Lung (tissue), 16 donors: ENCODE results near the gene OR5K2. TPM values are rescaled to one million over a fixed set of nuclear protein-coding genes. Genes with fewer than 3 reads are reported as not detected.

Experiments
- ATAC-seq: fragments of 200-7000 bp; cut with Tn5 transposase; one replicate; pipeline ENCODE4 v1.9.1; 2020; ENCODE audit warnings: moderate number of reproducible peaks; ENCODE audit not compliant: insufficient read depth, low FRiP score
- DNase-seq, 3 donors: peaks; one replicate each; pipeline ENCODE4 v3.0.0-alpha.2; 2013 to 2017
- H3K27ac ChIP-seq, 2 donors: one replicate each; pipeline ENCODE4 v1.5.1; 2013; ENCODE audit warnings: mild to moderate bottlenecking in 2 of 2, moderate library complexity in 2 of 2, control low read depth in 1 of 2, inconsistent platforms in 1 of 2, low read depth in 1 of 2, low read length in 1 of 2
- H3K27me3 ChIP-seq, 3 donors: one replicate each; pipeline ENCODE4 v1.5.1; 2013; ENCODE audit warnings: low read length in 2 of 3; ENCODE audit not compliant: control insufficient read depth in 3 of 3, insufficient read depth in 3 of 3
- H3K36me3 ChIP-seq, 4 donors: one replicate each; pipeline ENCODE4 v1.5.1; 2013; ENCODE audit warnings: low read length in 4 of 4, mild to moderate bottlenecking in 1 of 4, moderate library complexity in 1 of 4; ENCODE audit not compliant: control insufficient read depth in 4 of 4, insufficient read depth in 4 of 4
- H3K4me1 ChIP-seq, 5 donors: one replicate each; pipeline ENCODE4 v1.5.1; 2013; ENCODE audit warnings: low read length in 5 of 5, mild to moderate bottlenecking in 2 of 5, moderate library complexity in 1 of 5; ENCODE audit not compliant: control insufficient read depth in 5 of 5, insufficient read depth in 5 of 5
- H3K4me3 ChIP-seq: one replicate; pipeline ENCODE4 v1.5.1; 2013; ENCODE audit warnings: mild to moderate bottlenecking, control low read depth, moderate library complexity
- H3K9ac ChIP-seq, 2 donors: one replicate each; pipeline ENCODE4 v1.5.1; 2013; ENCODE audit warnings: low read length in 2 of 2, control low read depth in 1 of 2; ENCODE audit not compliant: insufficient read depth in 1 of 2
- H3K9me3 ChIP-seq, 4 donors: one replicate each; pipeline ENCODE4 v1.5.1; 2013; ENCODE audit warnings: low read length in 3 of 4, mild to moderate bottlenecking in 1 of 4, moderate library complexity in 1 of 4; ENCODE audit not compliant: control insufficient read depth in 4 of 4, insufficient read depth in 3 of 4
- WGBS, 2 donors: extraction: QIAGEN DNeasy Blood & Tissue Kit; methylation state at CpG; one replicate each; pipeline ENCODE4 v1.1.7; 2013; 5-methylcytosine and 5-hydroxymethylcytosine counted together
- long read RNA-seq, 5 donors: transcript quantifications; one replicate each; lab custom pipeline, GENCODE V29; 2026
- polyA plus RNA-seq, 2 donors: library from polyadenylated mRNA; stranded (reverse); fragments of 200-250 nt; gene quantifications; one replicate each; pipeline ENCODE4 v1.2.1, GENCODE V29; 2013
- total RNA-seq, 2 donors: library from RNA; depleted of rRNA in 1 of 2; stranded (reverse); fragments of >200 nt in 1 of 2; gene quantifications; one replicate each; pipeline ENCODE4 v1.2.1, GENCODE V29; 2014 to 2021
- TF ChIP-seq, protein P1 (sequence below): IDR thresholded peaks from 2 replicates; pipeline ENCODE4 v1.5.1; 2012; ENCODE audit warnings: mild to moderate bottlenecking; ENCODE audit errors: control extremely low read depth, extremely low read depth
- donor health status: control.
- donor health status: control.
- donor health status: Bipolar disorder and iron deficiency.
- donor health status: healthy.
- donor health status: DM: yes; HTN: yes; CAD: no.

OR5K2 gene
- not detected for total RNA-seq
- not detected for polyA plus RNA-seq
- long read RNA-seq, donor 1: 0 reads
- long read RNA-seq, donor 2: 0 reads
- long read RNA-seq, donor 3, partial matches to known transcripts: 0 of 1 reads
- long read RNA-seq, donor 3, other reads (novel, unspliced or antisense): 0 of 1 reads
- long read RNA-seq, donor 4: 0 reads
- long read RNA-seq, donor 5: 0 reads

DNA sequence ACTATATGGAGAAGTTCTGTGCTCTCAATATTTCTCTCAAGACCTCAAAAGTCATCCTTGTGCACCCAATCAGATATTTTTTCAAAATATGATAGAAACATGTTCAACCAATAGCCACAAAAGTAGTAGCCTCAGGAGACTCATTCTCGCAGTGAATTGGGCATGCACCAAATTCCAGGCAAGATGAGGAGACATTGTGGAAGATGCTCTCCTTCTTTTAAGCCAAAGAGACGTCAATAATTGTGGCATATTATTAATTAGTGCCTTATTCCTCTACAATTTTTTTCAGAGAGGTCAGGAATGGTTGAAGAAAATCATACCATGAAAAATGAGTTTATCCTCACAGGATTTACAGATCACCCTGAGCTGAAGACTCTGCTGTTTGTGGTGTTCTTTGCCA lies at the start of gene OR5K2:
TSS of gene OR5K2 (plus strand) at position 301 of the 400 bp plus-strand sequence. CDS start at position 301, 0 bp downstream.
- Histone ChIP-seq H3K27me3 (peaks cover 0 to 2% (median 0%) of the 10 kb centered on the region in 3 donors), H3K27ac (no peak within 1 kb of the TSS), H3K4me3 (no peak within 1 kb of the TSS), H3K4me1 (no peaks in the 10 kb centered on the region), H3K9ac (no peak within 1 kb of the TSS), H3K9me3 (peaks cover 0 to 2% (median 0%) of the 10 kb centered on the region in 4 donors), H3K36me3 (no peaks in the 10 kb centered on the region)
- TF ChIP-seq, protein P1, sequence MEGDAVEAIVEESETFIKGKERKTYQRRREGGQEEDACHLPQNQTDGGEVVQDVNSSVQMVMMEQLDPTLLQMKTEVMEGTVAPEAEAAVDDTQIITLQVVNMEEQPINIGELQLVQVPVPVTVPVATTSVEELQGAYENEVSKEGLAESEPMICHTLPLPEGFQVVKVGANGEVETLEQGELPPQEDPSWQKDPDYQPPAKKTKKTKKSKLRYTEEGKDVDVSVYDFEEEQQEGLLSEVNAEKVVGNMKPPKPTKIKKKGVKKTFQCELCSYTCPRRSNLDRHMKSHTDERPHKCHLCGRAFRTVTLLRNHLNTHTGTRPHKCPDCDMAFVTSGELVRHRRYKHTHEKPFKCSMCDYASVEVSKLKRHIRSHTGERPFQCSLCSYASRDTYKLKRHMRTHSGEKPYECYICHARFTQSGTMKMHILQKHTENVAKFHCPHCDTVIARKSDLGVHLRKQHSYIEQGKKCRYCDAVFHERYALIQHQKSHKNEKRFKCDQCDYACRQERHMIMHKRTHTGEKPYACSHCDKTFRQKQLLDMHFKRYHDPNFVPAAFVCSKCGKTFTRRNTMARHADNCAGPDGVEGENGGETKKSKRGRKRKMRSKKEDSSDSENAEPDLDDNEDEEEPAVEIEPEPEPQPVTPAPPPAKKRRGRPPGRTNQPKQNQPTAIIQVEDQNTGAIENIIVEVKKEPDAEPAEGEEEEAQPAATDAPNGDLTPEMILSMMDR: no peak
- ATAC-seq (no peak), DNase-seq (no peak)
- WGBS, 2 donors: 83 to 92% methylated on average over 2 of the region's 2 CpGs

DNA sequence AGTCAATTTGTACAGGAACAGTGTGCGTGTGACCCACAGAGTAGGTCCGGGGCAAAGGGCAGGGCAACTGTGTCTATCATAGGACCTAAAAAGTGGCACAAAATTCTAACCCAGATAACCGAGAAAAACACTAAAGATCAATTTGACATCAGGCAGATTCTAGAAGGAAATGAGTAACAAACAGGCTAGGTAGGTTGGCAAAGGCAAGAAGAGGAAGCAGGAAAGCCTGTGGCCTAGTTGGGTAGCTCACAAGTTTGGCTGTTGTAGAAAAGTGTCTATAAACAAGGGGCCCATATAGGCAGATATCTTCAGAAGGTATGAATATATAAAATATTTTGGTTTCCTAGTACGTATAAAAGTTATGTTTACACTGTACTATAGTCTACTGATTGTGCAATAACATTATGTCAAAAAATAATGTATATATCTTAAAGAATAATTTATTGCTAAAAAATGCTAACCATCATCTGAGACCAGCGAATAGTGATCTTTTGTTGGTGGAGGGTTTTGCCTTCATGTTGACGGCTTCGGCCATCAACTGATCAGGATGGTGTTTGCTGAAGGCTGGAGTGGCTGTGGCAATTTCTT lies 47.8 kb upstream of the OR5K2 start:
- H3K27me3 ChIP-seq: no peaks in the 10 kb centered on the region
- H3K36me3 ChIP-seq: no peaks in the 10 kb centered on the region
- 86 to 91% methylated on average over 7 of the region's 7 CpGs for WGBS, 2 donors
- DNase-seq: no peak
- no peaks in the 10 kb centered on the region for H3K9me3 ChIP-seq
- no peak overlapping the region for H3K4me3 ChIP-seq
- H3K27ac ChIP-seq: no peak overlapping the region
- H3K4me1 ChIP-seq: no peaks in the 10 kb centered on the region
- no peak for ATAC-seq
- H3K9ac ChIP-seq: no peak overlapping the region
- TF ChIP-seq, protein P1: no peak

DNA sequence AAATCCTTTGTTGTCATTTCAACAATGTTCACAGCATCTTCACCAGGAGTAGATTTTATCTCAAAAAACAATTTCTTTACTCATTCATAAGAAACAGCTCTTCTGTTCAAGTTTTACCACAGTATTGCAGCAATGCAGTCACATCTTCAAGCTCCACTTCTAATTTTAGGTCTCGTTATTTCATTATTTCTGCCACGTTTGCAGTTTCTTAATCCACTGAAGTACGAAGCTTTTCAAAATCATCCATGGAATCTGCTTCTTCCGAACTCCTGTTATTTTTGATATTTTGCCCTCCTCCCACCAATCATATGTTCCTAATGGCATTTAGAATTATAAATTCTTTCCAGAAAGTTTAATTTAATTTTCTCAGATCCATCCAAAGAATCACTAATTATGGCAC lies 47.1 kb upstream of the OR5K2 start:
- Histone ChIP-seq H3K36me3 (no peaks in the 10 kb centered on the region), H3K4me1 (no peaks in the 10 kb centered on the region), H3K9ac (no peak overlapping the region), H3K27ac (no peak overlapping the region), H3K27me3 (no peaks in the 10 kb centered on the region), H3K4me3 (no peak overlapping the region), H3K9me3 (no peaks in the 10 kb centered on the region)
- ATAC-seq: no peak
- no peak for DNase-seq
- 80 to 90% methylated on average over 4 of the region's 4 CpGs for WGBS, 2 donors
- TF ChIP-seq, protein P1: no peak
